Dendritic cell treated with granulocyte-macrophage colony-stimulating factor and Interleukin-4, amounts not matched to agents 40 ng/mL and 50 ng/mL, for 4 days (primary cell): ENCODE results near the gene PEX26.

Experiments used
- H3K27ac Mint-ChIP-seq: one replicate; pipeline ENCODE4 v1.8.0; 2022; ENCODE audit warnings: mild to moderate bottlenecking, mixed read lengths
- H3K27me3 Mint-ChIP-seq: one replicate; pipeline ENCODE4 v1.8.0; 2022; ENCODE audit warnings: mild to moderate bottlenecking, mixed read lengths
- H3K36me3 Mint-ChIP-seq: one replicate; pipeline ENCODE4 v1.8.0; 2022; ENCODE audit warnings: low read depth, mixed read lengths
- H3K4me1 Mint-ChIP-seq: one replicate; pipeline ENCODE4 v1.8.0; 2022; ENCODE audit warnings: low read depth, mixed read lengths
- H3K4me3 Mint-ChIP-seq: one replicate; pipeline ENCODE4 v1.8.0; 2022; ENCODE audit warnings: mild to moderate bottlenecking, moderate library complexity, mixed read lengths
- H3K9me3 Mint-ChIP-seq: one replicate; pipeline ENCODE4 v1.8.0; 2022; ENCODE audit warnings: mixed read lengths
- intact Hi-C: fragments of 100-400 bp; cut with micrococcal nuclease; formaldehyde crosslinking; loops from one replicate; pipeline ENCODE4 v1.15.0; 2022

Gene PEX26

DNA sequence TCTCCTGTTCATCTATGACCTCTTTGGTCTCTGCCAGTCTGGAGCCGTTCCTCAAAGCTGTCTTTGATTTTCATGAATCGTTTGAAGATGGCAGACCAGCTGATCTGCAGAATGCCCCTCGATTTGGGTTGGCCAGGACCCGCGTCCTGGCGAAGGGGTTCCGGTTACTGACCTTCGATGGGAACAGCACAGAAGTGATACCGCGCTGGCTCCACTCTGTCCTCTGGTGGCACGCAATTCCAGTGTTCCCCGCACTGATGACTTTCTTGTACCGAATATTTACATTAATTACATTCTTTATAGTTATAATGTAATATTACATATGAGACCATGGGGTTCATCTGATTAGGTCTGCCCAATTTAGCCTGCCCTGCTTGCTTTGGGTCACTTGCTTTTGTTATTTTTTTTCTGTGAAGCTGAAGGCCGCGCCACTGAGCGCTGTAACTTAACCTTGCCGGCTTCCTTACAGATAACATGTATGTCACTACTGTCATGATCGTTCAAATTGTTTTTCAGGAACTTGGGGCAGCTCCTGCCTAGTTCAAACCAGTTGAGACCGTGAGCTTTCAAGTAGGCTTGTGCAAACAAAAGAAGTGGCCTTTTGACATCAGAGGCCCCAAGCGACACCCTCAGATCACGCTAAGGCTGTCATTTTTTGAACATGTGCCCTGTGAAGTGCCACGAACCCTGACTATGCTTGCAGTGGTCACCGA is 68.0 kb downstream of the PEX26 start:
- Mint-ChIP-seq H3K27ac (no peak overlapping the region), H3K36me3 (no peaks in the 10 kb centered on the region), H3K9me3 (peaks cover 5% of the 10 kb centered on the region), H3K4me3 (no peak overlapping the region), H3K27me3 (peaks cover 8% of the 10 kb centered on the region), H3K4me1 (peaks cover 25% of the 10 kb centered on the region)
- intact Hi-C loops = no loop called here

DNA sequence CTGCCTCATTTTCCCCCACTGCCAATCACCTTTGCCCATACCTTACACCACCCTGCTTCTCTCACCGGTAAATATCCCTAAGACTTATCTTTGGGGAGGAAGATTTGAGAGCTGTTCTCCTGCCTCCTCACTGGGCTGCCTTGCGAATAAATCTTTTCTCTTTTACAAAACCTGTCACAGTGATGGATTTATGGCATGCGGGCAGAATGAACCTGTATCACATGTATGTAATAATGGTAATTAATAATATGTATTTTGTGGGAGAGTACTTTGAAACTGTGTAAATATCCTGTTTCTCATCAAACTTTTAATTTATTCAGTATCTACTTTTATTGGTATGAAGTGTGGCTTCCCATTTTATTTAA is 68.6 kb downstream of the PEX26 start:
- Mint-ChIP-seq H3K36me3 (no peaks in the 10 kb centered on the region), H3K9me3 (no peaks in the 10 kb centered on the region), H3K27me3 (peaks cover 8% of the 10 kb centered on the region), H3K27ac (no peak overlapping the region), H3K4me3 (no peak overlapping the region), H3K4me1 (peaks cover 25% of the 10 kb centered on the region)
- intact Hi-C loops = no loop called here

DNA sequence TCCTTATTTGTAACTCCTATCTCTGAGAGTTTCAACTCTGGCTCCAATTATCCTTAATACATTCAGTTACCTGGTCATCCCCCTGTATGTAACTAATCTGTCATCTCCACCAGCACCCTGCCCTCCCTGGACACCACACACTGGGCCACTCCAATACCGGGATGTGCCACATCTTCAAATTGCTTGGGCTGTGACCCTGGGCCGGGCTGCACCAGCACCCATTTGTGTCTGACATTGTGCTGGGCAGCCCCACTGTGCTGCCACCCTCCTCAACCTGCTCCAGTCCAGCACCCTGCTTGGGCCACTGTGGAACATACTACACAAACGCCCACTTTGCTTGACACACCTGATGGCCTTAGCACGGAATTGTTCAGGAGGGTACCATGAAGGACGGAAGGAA is 70.0 kb downstream of the PEX26 start:
- Mint-ChIP-seq H3K4me1 (peaks cover 25% of the 10 kb centered on the region), H3K27ac (no peak overlapping the region), H3K36me3 (no peaks in the 10 kb centered on the region), H3K27me3 (peaks cover 8% of the 10 kb centered on the region), H3K9me3 (no peaks in the 10 kb centered on the region), H3K4me3 (no peak overlapping the region)
- intact Hi-C loops = no loop called here

DNA sequence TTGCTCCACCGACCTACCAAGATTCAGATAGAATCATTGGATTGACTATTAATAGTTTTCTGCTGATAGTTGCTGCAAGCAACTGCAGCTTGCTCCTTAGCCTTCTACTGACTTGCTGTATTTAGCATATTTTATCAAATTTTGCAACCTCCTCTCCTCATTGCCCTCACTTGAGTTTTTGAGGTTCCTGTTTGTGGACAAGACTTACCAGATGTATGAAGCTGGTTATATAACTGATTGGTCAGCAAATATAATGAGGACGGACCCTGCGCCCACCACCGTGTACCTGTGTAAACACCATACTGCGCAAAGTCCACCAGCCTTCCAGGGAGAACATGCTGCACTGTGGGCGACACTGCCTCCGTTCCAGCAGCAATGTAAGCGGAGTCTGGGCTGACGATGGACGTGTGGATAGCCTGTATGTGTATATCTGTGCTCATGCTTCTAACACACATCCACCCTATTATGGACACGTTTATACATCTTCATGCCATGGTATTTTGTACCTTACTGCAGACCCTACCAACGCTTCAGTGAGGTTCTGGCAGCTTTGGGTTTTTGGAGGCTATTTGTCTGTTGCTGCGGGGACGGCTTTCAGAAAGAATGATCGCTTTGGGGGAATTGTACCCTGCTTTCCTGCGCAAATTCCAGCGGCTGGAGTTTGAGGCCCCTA is 70.6 kb downstream of the PEX26 start:
- peaks cover 8% of the 10 kb centered on the region for H3K27me3 Mint-ChIP-seq
- no peaks in the 10 kb centered on the region for H3K36me3 Mint-ChIP-seq
- H3K27ac Mint-ChIP-seq = no peak overlapping the region
- H3K4me3 Mint-ChIP-seq = no peak overlapping the region
- H3K9me3 Mint-ChIP-seq = no peaks in the 10 kb centered on the region
- peaks cover 25% of the 10 kb centered on the region for H3K4me1 Mint-ChIP-seq
- intact Hi-C loops = no loop called here

DNA sequence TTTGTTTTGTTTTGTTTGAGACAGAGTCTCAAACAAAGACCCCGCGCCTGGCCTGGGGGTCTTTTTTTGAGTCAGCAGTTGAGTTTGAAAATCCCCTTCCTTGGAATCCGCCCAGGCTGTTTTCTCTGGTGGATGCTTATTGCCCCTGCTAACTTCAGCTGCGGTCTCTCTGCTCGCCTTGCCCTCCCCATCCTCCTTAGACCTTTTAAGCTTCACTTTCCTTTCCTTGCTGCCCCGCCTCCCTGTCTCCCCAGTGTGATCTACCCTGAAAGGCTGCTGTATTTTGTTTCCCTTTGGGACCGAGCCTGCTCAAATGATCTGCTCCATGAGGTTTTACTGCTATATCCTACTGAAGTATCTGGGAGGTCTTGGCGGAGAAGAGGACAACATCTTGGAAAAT is 74.7 kb downstream of the PEX26 start:
- Mint-ChIP-seq H3K27me3 (peaks cover 8% of the 10 kb centered on the region), H3K36me3 (no peaks in the 10 kb centered on the region), H3K9me3 (no peaks in the 10 kb centered on the region), H3K4me3 (no peak overlapping the region), H3K4me1 (peaks cover 19% of the 10 kb centered on the region), H3K27ac (no peak overlapping the region)
- intact Hi-C loops = no loop called here

DNA sequence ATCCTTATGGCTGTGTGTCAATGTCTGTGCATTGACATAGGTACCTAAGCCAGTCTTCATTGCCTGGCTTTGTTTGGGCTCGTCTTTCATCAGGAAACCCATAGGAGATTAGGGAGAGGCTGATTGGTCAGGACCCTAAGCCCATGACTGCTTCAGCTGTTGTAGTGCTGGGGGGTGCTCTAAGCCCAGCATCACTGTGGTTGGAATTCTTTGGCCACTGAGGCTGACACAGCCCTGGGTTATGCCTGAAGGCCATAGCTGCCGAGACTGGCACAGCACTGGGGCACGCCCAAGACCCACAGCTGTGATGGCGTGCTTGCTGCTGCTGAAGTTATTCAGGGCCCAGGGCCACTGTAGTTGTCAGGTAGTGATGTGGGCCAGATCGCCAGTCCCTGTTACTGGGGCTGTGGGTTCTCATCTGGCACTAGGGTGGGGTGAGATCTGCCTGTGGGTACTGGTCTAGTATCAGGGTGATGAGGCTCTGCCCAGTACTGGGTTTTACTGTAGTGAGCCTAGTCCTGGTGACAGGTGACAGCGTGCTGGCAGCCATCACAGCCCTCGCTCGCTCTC is 77.1 kb downstream of the PEX26 start:
- H3K4me3 Mint-ChIP-seq = no peak overlapping the region
- peaks cover 6% of the 10 kb centered on the region for H3K4me1 Mint-ChIP-seq
- H3K36me3 Mint-ChIP-seq = no peaks in the 10 kb centered on the region
- peaks cover 4% of the 10 kb centered on the region for H3K27me3 Mint-ChIP-seq
- no peaks in the 10 kb centered on the region for H3K9me3 Mint-ChIP-seq
- no peak overlapping the region for H3K27ac Mint-ChIP-seq
- intact Hi-C loops = no loop called here
